Measurements from ENCODE around the gene INPP5A.

GRCh38 chr10:132749371-132749795 lies 211.8 kb downstream of the INPP5A start:
- TF ChIP-seq CTCF (IDR thresholded peaks at IDR 0.05; ENCODE audit: low read length): no peak
- TF ChIP-seq EZH2 (optimal IDR thresholded peaks at IDR 0.05; ENCODE audit: low read depth, low read length): no peak
